Measurements from ENCODE around the gene MS4A4E.

- no peak for TF ChIP-seq CTCF (IDR thresholded peaks at IDR 0.05)
- TF ChIP-seq POLR2A (IDR thresholded peaks at IDR 0.05) = no peak
These were observed 47.0 kb downstream of the MS4A4E start for GRCh38 chr11:60195923-60196368.
